ENCODE results near the gene WSB1.

WSB1 gene

DNA sequence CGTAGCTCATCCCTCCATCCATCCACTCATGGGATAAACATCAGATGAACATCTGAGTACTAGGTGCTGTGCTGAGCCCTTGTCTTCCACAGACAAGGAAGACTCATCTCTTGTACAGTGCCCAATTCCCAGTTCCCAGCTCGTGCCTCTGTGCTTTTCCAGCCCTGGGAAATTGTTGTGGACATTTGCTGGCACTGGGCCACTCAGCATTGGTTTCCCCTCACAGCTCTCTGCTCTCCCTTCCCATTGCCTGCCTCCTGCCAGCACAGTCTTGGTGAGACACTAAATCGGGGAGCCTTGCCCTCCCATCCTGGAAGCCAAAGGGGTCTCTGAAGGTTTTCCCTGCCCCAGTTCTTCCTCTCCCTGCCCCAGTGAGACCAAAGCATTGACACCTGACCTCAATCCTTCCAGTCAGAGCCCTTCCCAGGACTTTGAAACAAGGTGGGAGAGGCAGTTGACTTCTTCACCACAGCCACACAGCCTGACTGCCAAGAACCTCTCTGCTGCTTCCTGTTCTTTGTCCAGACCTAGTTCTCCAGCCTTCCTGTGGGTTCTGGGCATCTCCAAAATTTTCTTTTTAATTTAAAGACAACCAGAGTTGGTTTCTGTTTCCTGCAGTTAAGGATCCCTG is 50.2 kb downstream of the WSB1 start:
- Histone ChIP-seq H3K36me3 (ENCODE audit: low read depth) (no peaks in the 10 kb centered on the region), H3K4me3 (ENCODE audit: severe bottlenecking) (no peak overlapping the region), H3K9me3 (ENCODE audit: severe bottlenecking) (no peaks in the 10 kb centered on the region), H3K4me1 (ENCODE audit: insufficient read depth, poor library complexity, severe bottlenecking) (peaks cover 7% of the 10 kb centered on the region), H3K27ac (ENCODE audit: poor library complexity, severe bottlenecking) (no peak overlapping the region), H3K27me3 (ENCODE audit: insufficient read depth, poor library complexity, severe bottlenecking) (no peaks in the 10 kb centered on the region)
- DNase-seq (ENCODE audit: low spot score): no peak
- ATAC-seq (ENCODE audit: low read depth): no peak
- TF ChIP-seq CTCF (IDR thresholded peaks at IDR 0.05; ENCODE audit: poor library complexity, severe bottlenecking): no peak

- DNase-seq (ENCODE audit: low spot score): no peak
- H3K27ac ChIP-seq (ENCODE audit: poor library complexity, severe bottlenecking): no peak overlapping the region
- TF ChIP-seq CTCF (IDR thresholded peaks at IDR 0.05; ENCODE audit: poor library complexity, severe bottlenecking): no peak
- H3K27me3 ChIP-seq (ENCODE audit: insufficient read depth, poor library complexity, severe bottlenecking): no peaks in the 10 kb centered on the region
- peaks cover under 1% of the 10 kb centered on the region for H3K4me1 ChIP-seq (ENCODE audit: insufficient read depth, poor library complexity, severe bottlenecking)
- H3K36me3 ChIP-seq (ENCODE audit: low read depth): no peaks in the 10 kb centered on the region
- no peaks in the 10 kb centered on the region for H3K9me3 ChIP-seq (ENCODE audit: severe bottlenecking)
- no peak overlapping the region for H3K4me3 ChIP-seq (ENCODE audit: severe bottlenecking)
- no peak for ATAC-seq (ENCODE audit: low read depth)
Measured at GRCh38 chr17:27345141-27345904, 51.4 kb downstream of the WSB1 start.

DNA sequence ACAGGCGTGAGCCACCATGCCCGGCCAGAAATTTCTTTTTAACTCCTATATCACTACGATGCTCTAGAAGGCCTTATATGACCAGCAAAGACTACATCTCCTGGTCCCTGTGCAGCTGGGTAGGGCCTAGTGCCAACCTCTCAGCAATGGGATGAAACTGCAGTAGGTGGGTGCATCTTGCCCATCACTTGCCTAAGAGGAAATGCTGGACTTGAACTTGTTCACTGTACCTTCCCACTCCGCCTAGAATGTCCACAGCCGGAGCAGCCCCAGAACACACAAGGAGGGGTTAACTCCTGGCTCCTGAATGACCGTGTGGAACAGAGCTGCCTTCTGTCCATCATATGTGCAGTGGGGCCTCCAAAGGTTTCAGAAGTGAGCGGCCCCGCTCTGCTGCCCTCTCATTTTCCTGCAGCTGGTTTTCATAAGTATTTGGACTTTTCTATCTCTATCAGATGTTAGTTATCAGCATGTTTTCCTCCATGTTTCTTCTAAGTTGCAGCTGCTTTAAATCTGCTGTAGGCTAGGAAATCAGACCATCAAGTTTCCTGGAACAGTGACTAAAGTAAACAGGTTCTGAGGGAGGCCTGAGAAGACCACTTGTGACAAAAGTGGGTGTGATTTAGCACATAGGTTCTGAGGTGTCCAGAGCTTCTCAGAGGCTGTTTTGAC is 52.5 kb downstream of the WSB1 start:
- Histone ChIP-seq H3K27ac (ENCODE audit: poor library complexity, severe bottlenecking) (no peak overlapping the region), H3K36me3 (ENCODE audit: low read depth) (no peaks in the 10 kb centered on the region), H3K4me1 (ENCODE audit: insufficient read depth, poor library complexity, severe bottlenecking) (no peaks in the 10 kb centered on the region), H3K4me3 (ENCODE audit: severe bottlenecking) (no peak overlapping the region), H3K9me3 (ENCODE audit: severe bottlenecking) (no peaks in the 10 kb centered on the region), H3K27me3 (ENCODE audit: insufficient read depth, poor library complexity, severe bottlenecking) (no peaks in the 10 kb centered on the region)
- ATAC-seq (ENCODE audit: low read depth) (no peak), DNase-seq (ENCODE audit: low spot score) (no peak)
- no peak for TF ChIP-seq CTCF (IDR thresholded peaks at IDR 0.05; ENCODE audit: poor library complexity, severe bottlenecking)

- H3K27ac ChIP-seq (ENCODE audit: poor library complexity, severe bottlenecking): no peak overlapping the region
- no peaks in the 10 kb centered on the region for H3K27me3 ChIP-seq (ENCODE audit: insufficient read depth, poor library complexity, severe bottlenecking)
- H3K4me1 ChIP-seq (ENCODE audit: insufficient read depth, poor library complexity, severe bottlenecking): no peaks in the 10 kb centered on the region
- no peak for DNase-seq (ENCODE audit: low spot score)
- H3K9me3 ChIP-seq (ENCODE audit: severe bottlenecking): no peaks in the 10 kb centered on the region
- no peak for ATAC-seq (ENCODE audit: low read depth)
- H3K4me3 ChIP-seq (ENCODE audit: severe bottlenecking): no peak overlapping the region
- H3K36me3 ChIP-seq (ENCODE audit: low read depth): no peaks in the 10 kb centered on the region
- TF ChIP-seq CTCF (IDR thresholded peaks at IDR 0.05; ENCODE audit: poor library complexity, severe bottlenecking): no peak
Measured at GRCh38 chr17:27348196-27348595, 54.3 kb downstream of the WSB1 start.
